HG03139 (cell line): ENCODE measurements around the gene RPS23.
A peak's percentile ranks its signal among the peaks of the same experiment; 100 is the strongest.

Source experiments
- ATAC-seq: cut with Tn5 transposase; IDR thresholded peaks from one replicate; pipeline ENCODE4 v1.9.1; 2021; ENCODE audit not compliant: unreplicated experiment

Gene RPS23

GRCh38 chr5:82277987-82278710 lies at the start of gene RPS23:
Gene RPS23 (minus strand): TSS chr5:82278354. CDS start chr5:82278323, 31 bp downstream.
- peak; percentile 90 for ATAC-seq

GRCh38 chr5:82327941-82328340 lies 49.8 kb upstream of the RPS23 start:
- ATAC-seq, result no peak

GRCh38 chr5:82325996-82326395 lies 47.8 kb upstream of the RPS23 start:
- no peak for ATAC-seq

GRCh38 chr5:82325155-82325554 lies 47.0 kb upstream of the RPS23 start:
- ATAC-seq, result no peak

GRCh38 chr5:82320966-82321365 lies 42.8 kb upstream of the RPS23 start:
- ATAC-seq, result no peak

- no peak for ATAC-seq
Observed at GRCh38 chr5:82319651-82320376, 41.7 kb upstream of the RPS23 start.

DNA sequence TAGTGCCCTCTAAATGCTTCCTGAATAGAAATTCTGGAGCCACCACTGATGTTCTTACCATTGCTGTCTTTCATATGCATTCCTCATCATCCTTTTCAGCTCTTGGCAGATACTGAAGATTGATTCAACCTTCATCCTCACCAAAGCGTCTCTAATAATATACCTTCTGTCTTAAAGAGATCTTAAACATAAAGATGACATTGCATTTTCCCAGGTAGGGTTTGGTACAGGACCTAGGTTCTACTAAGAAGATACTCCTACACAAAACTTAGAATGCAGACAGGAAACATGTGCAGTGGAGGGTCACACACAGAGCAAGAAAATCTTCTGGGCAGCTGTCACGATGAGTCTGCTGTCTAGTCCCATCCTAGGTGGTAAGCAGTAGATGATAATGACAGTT lies 41.0 kb upstream of the RPS23 start:
- ATAC-seq, result no peak

GRCh38 chr5:82314964-82315758 lies 37.0 kb upstream of the RPS23 start:
- no peak for ATAC-seq

DNA sequence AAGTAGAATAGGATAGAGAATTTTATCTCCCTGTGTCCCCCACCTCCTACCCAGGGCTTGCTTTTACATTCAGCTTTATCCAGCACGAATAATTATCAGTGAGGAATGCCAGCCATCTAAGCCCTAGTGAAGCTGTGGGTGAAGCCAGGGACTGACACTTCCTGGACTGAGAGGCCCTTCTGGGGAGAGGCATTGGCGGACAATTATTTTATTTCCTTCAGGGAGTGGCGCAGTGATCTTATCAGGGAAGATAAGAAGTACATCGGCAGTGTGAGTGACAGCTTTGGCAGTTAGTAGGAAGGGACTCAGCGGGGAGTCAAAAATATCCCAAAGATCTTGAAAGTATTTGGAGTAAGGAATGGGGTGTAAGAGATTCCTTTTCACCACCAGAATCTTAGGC lies 34.9 kb upstream of the RPS23 start:
- no peak for ATAC-seq

DNA sequence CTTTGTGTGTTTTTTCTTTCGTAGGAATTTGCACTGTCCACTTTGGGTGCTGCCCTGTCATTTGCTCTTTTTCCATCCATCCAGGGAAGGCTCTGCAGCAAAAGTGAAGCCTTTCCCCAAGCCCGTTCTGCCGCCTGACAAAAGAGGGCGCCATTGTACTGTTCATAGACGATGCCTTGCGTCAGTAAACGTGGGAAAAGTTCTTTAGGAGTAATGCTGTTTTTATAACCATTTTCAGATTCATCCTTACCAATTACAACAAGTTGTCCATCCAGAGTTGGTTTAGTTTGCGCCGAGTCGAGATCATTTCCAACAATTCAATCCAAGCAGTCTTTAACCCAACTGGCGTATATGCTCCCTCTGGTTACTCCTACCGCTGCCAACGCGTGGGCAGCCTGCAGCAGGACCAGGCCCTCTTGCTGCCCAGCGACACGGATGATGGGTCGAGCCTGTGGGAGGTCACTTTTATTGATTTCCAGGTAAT lies 34.3 kb upstream of the RPS23 start:
- no peak for ATAC-seq

DNA sequence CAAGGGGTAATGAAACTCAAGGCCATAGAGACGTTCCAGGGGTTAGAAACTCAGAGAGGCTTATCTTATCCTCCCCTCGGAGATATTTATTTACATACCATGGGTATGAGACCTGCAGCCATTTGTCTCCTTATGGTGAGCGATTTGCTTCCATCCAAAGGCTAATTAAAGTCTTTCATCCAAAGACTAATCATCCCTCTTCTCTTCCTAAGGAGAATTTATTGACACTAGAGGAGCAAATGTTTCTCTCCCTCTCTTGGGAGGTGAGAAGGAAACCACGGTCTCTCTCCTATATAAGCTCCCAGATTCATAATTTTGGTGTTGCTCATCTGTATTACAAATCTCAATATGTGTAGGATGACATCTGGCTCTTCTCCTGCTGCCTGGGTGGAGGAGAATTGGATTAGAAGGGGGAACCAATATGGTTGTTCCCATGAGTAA lies 31.0 kb upstream of the RPS23 start:
- ATAC-seq, result no peak

- ATAC-seq, result no peak
Observed at GRCh38 chr5:82308416-82308815, 30.3 kb upstream of the RPS23 start.

GRCh38 chr5:82307451-82307850 lies 29.3 kb upstream of the RPS23 start:
- no peak for ATAC-seq

GRCh38 chr5:82306151-82306550 lies 28.0 kb upstream of the RPS23 start:
- no peak for ATAC-seq

- ATAC-seq, result no peak
Observed at GRCh38 chr5:82301190-82301589, 23.0 kb upstream of the RPS23 start.

DNA sequence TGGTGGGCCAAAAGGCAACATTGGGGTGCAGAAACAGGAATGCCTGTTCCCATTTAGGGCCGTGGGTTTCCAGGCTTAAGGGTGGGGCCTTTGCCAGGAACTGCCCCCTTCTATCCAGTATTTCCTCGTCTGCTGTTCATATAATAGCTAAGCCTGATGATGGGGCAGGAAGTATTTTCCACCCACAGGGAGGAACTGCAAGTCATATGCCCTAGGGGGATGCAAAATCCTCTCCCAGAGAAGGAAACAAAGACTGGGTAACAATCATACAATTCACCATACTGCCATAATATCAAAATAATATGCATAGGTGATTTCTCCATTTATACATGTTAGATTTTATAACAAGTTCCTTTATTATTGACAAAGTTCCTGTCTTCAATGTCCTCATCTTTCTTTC lies 20.5 kb upstream of the RPS23 start:
- ATAC-seq, result no peak

DNA sequence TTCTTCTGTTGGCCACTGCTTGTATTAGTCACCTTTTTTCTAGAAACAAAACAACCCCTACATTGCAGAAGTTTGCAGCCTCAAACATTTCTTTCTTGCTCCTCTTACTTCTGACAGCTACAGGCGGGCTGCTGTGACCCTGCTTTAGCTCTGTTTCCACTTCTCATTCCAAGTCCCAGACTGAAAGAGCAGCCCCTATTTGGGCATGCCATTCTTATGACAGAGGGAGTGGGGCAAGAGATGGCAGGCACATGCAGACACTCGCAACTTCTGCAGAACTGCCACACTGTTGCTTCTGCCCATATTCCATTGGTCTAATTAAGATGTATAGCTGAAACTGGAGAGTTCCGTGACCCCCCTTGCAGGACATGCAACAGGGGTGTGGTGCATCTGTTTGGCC lies 19.6 kb upstream of the RPS23 start:
- ATAC-seq, result no peak

- no peak for ATAC-seq
Observed at GRCh38 chr5:82296929-82297328, 18.8 kb upstream of the RPS23 start.

DNA sequence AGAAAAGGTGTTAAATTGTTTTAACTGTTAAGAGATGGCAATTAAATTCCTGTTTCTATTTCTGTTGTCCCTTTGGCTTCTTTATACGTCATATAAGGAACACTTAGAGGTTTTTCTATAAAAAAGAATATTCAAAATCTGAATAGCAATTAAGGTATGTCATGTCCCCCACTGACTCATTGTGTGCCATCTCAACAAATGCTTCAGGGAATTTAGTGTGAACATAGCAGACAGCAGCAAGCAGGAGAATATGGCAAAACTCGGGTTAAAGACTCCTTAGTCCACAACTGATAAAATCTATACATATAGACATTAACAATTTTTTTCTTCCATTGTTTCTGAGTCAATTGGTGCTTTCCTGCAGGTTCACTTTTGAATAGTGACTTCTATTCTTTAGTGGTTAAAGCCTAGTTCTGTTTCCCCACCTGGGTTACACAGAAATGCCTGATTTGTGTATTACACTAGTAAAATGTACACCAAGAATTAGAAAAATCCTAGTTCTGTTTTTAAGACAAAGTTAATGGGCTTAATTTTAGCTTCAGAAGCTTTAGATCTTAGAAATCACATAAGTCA lies 17.9 kb upstream of the RPS23 start:
- no peak for ATAC-seq

GRCh38 chr5:82295144-82295543 lies 17.0 kb upstream of the RPS23 start:
- ATAC-seq, result no peak

DNA sequence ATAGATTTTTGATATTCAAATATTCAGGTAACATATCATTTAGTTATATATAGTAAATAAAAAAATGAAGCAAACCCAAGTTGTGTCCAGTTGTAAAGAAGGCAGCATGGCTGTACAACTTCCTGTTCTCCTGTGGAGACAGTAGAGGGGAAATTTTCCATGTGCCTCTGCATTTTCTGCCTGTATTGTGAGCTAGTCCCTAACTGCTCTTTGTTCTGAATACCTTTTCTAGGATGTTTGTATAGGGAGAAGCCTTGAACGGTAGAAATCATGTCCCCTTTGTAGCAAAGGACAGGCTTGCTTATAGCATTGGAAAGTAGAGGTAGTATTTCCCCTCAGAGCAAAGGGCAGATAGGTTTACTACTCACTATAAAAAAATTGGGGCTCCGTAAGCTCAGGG lies 13.3 kb upstream of the RPS23 start:
- ATAC-seq, result no peak
